Lower lobe of right lung (tissue), 2 donors: ENCODE measurements around the gene XPO1. TPM values are rescaled to one million over a fixed set of nuclear protein-coding genes. Genes with fewer than 3 reads are reported as not detected.

ENCODE experiments used
- ATAC-seq, 2 donors: fragments of 200-7000 bp; cut with Tn5 transposase; one replicate each; pipeline ENCODE4 v1.9.1; 2020 to 2022; ENCODE audit warnings: mild to moderate bottlenecking in 2 of 2, moderate library complexity in 2 of 2
- DNase-seq: peaks from one replicate; pipeline ENCODE4 v3.0.0-alpha.2; 2020
- H3K27ac ChIP-seq: fragments of 200-600 bp; one replicate; pipeline ENCODE4 v1.8.0; 2022
- H3K27me3 ChIP-seq: fragments of 200-600 bp; one replicate; pipeline ENCODE4 v1.8.0; 2022; ENCODE audit warnings: low read depth
- H3K36me3 ChIP-seq: fragments of 200-600 bp; one replicate; pipeline ENCODE4 v1.8.0; 2022; ENCODE audit warnings: mild to moderate bottlenecking
- H3K4me1 ChIP-seq: fragments of 200-600 bp; one replicate; pipeline ENCODE4 v1.8.0; 2022
- H3K4me3 ChIP-seq: fragments of 200-600 bp; one replicate; pipeline ENCODE4 v1.8.0; 2022; ENCODE audit warnings: mild to moderate bottlenecking
- H3K9me3 ChIP-seq: fragments of 200-600 bp; one replicate; pipeline ENCODE4 v1.8.0; 2022
- intact Hi-C: fragments of 100-400 bp; cut with DNase I; formaldehyde crosslinking; loops from one replicate; pipeline ENCODE4 v1.11.0; 2022
- total RNA-seq: library from RNA; stranded (reverse); fragmentation: NEBNext Ultra II Directional; extraction: Animal tissue kit (Norgen Biotek cat#: 25700); gene quantifications from one replicate; pipeline ENCODE4 v1.2.1, GENCODE V29; 2021
- TF ChIP-seq, protein P1 (sequence below): fragments of 200-600 bp; IDR thresholded peaks from one replicate; pipeline ENCODE4 v1.8.0; 2022; ENCODE audit warnings: antibody characterized with exemption, mild to moderate bottlenecking
- donor health status: DM: no; HTN: yes; CAD: no; lungs with severe emphysema.

Gene XPO1
- total RNA-seq, 1 donor from 2014 or later, result 111 TPM

DNA sequence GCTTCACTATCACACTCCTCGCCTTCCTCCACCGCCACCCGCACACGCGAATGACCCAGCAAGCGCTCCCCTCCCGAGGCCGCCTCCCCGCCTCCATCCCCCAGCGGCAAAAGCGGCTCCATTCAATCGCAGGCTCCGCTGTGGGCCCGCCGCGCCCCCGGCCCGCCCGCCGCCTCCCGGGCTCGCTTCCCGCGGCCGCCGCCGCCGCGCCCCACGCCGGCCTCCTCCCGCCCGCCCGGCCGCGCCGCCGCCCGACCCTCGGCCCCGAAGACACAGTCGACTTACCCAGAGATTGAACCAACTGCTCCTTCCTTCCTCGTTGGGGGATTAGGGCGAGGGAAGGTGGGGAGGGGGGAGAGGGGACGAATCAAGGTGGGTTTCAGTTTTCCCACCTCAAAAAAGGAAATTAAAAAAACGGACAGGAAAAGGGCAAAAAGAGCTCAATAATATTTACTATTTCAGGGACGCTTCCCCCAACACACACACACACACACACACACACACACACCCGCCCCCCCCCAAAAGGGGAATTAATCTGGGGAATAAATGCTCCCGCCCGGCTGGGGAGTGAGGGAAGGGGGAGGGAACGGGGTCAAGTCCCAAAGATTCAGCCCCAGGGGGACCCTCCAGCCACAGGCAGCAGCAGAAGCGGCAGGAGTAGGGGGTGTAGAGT lies 743 bp downstream of the XPO1 start:
- ATAC-seq (peak in 1 of 2 donors; percentile 1), DNase-seq (no peak)
- H3K27ac ChIP-seq, result peak overlapping the region; percentile 96
- intact Hi-C loops, result no loop called here
- H3K36me3 ChIP-seq, result no peaks in the 10 kb centered on the region
- TF ChIP-seq, protein P1, sequence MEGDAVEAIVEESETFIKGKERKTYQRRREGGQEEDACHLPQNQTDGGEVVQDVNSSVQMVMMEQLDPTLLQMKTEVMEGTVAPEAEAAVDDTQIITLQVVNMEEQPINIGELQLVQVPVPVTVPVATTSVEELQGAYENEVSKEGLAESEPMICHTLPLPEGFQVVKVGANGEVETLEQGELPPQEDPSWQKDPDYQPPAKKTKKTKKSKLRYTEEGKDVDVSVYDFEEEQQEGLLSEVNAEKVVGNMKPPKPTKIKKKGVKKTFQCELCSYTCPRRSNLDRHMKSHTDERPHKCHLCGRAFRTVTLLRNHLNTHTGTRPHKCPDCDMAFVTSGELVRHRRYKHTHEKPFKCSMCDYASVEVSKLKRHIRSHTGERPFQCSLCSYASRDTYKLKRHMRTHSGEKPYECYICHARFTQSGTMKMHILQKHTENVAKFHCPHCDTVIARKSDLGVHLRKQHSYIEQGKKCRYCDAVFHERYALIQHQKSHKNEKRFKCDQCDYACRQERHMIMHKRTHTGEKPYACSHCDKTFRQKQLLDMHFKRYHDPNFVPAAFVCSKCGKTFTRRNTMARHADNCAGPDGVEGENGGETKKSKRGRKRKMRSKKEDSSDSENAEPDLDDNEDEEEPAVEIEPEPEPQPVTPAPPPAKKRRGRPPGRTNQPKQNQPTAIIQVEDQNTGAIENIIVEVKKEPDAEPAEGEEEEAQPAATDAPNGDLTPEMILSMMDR, result no peak
- H3K9me3 ChIP-seq, result no peaks in the 10 kb centered on the region
- H3K27me3 ChIP-seq, result no peaks in the 10 kb centered on the region
- peaks cover 35% of the 10 kb centered on the region for H3K4me1 ChIP-seq
- H3K4me3 ChIP-seq, result peak overlapping the region; percentile 69

DNA sequence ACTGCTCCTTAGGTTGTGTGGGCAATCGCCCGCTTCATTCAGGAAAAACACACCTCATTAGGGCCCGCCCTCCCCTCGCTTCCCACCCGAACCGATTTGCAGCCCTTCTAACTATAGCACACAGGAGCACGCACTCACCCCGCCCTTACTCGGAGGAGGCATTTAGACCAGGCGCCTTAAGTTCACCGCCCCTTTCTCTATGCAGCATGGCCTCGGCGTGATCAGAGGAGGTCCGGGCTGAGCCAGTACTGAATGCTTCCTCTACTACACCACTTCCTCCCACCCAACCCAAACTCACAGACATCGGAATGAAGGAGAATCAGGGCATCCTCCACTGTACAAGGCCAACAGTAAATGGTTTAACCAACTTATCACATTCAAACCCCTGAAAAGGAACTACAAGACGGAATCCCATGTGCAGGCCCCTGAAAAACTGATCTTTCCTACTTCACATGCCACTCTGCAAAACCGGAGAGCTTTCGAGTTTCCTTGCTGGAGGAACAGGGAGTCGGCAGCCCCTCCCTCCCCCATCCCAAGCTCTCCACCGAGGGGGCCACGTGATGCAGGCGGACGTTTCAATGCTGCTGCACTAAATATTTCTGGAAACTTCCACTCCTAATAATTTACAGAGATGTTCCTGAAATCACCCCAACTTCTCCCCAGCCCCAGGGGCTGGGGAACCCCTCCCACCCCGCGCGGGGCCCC lies 1.4 kb downstream of the XPO1 start:
- H3K27ac ChIP-seq, result peak overlapping the region; percentile 96
- H3K27me3 ChIP-seq, result no peaks in the 10 kb centered on the region
- peak overlapping the region; percentile 69 for H3K4me3 ChIP-seq
- peaks cover 35% of the 10 kb centered on the region for H3K4me1 ChIP-seq
- H3K36me3 ChIP-seq, result no peaks in the 10 kb centered on the region
- TF ChIP-seq, protein P1, result no peak
- no peaks in the 10 kb centered on the region for H3K9me3 ChIP-seq
- ATAC-seq (peak; percentile 71 to 77), DNase-seq (peak; percentile 89)
- intact Hi-C loops, result no loop called here

DNA sequence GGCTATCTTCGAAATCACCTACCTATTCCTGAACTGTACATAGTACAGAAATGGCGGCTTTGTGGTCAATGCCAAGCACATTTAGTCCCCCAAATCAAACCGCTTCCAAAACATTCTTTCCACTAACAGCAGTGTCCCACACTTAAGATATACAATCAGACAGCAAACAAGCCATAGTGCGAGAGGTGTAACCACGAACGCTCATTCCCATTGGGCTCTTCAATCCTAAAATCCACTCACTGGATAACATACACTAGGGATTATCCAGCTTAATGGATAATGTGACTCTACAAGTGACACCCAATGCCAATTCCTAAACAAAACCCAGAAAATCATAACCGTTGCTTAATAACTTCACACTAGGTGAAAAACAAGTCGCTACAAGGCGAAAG lies 2.0 kb downstream of the XPO1 start:
- no peaks in the 10 kb centered on the region for H3K9me3 ChIP-seq
- H3K27ac ChIP-seq, result peak overlapping the region; percentile 96
- peak overlapping the region; percentile 69 for H3K4me3 ChIP-seq
- peaks cover 35% of the 10 kb centered on the region for H3K4me1 ChIP-seq
- H3K27me3 ChIP-seq, result no peaks in the 10 kb centered on the region
- TF ChIP-seq, protein P1, result no peak
- H3K36me3 ChIP-seq, result no peaks in the 10 kb centered on the region
- no peak for ATAC-seq
- intact Hi-C loops, result no loop called here
- no peak for DNase-seq

DNA sequence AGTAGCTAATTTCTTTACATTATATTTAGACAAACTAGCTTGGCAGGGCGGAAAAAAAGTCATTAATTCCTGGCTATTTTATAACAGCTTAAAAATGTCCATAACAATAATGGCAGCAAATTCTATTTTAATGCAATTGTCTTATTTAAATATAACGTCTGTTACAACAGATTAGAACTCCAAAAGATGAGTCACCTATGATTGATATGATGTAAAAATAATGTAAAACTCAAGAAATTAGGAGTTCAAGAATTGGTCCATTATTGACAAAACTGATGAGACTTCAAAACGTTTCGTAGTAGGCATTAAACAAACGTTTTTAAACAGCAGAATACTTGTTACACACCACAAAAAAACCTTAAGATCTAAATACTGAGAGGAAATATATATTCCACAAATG lies 2.7 kb downstream of the XPO1 start:
- intact Hi-C loops, result no loop called here
- DNase-seq (no peak), ATAC-seq (no peak)
- Histone ChIP-seq H3K27ac (peak overlapping the region; percentile 96), H3K36me3 (no peaks in the 10 kb centered on the region), H3K4me3 (peak overlapping the region; percentile 69), H3K4me1 (peaks cover 40% of the 10 kb centered on the region), H3K27me3 (no peaks in the 10 kb centered on the region), H3K9me3 (no peaks in the 10 kb centered on the region)
- TF ChIP-seq, protein P1, result no peak

DNA sequence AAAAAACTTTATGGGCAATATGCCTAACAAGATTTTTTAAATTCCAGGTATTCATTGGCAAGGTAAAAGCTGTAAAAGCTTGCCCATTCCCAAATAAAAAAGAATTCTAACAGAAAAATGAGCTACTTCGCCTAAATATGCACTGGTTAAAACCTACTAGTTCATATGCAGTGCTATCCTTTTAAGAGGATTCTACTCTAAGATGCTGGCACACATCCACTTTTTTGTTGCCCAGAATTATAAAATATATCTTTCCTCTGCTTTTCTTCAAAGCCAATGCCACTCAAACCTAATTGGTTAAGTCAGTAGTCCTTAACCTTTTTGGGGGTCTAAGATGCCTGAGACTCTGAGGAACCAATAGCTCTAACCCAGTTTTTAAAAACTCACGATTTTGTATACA lies 3.2 kb downstream of the XPO1 start:
- peaks cover 45% of the 10 kb centered on the region for H3K4me1 ChIP-seq
- H3K9me3 ChIP-seq, result no peaks in the 10 kb centered on the region
- intact Hi-C loops, result no loop called here
- H3K36me3 ChIP-seq, result no peaks in the 10 kb centered on the region
- no peak for ATAC-seq
- TF ChIP-seq, protein P1, result no peak
- no peak for DNase-seq
- peak overlapping the region; percentile 96 for H3K27ac ChIP-seq
- H3K27me3 ChIP-seq, result no peaks in the 10 kb centered on the region
- peak overlapping the region; percentile 69 for H3K4me3 ChIP-seq
